GM12875 (cell line): ENCODE data around the gene ATM.

ENCODE experiments used
- H3K4me3 ChIP-seq: one replicate; pipeline ENCODE4 v1.5.1; 2011; ENCODE audit warnings: low read depth, low read length, control low read depth
- CTCF ChIP-seq: IDR thresholded peaks from 2 replicates; pipeline ENCODE4 v1.5.1; 2011; ENCODE audit warnings: low read depth, mild to moderate bottlenecking, control low read depth, inconsistent platforms, low read length, moderate library complexity, borderline replicate concordance; ENCODE audit not compliant: insufficient read depth

ATM gene

GRCh38 chr11:108222574-108223347, at the start of gene ATM, which contains the start of gene NPAT:
Gene ATM (plus strand): TSS chr11:108223067. CDS start chr11:108227625, 4,558 bp downstream.
Gene NPAT (minus strand): TSS chr11:108222638. CDS start chr11:108222536, 102 bp downstream.
- peak within 1 kb of the TSS; percentile 98 for H3K4me3 ChIP-seq
- peak; percentile 88 for TF ChIP-seq CTCF

GRCh38 chr11:108177570-108177969, 45.3 kb upstream of the ATM start:
- TF ChIP-seq CTCF = no peak
- no peak overlapping the region for H3K4me3 ChIP-seq

- TF ChIP-seq CTCF = no peak
- H3K4me3 ChIP-seq = no peak overlapping the region
Observed at GRCh38 chr11:108193725-108194124, 29.1 kb upstream of the ATM start.

GRCh38 chr11:108196901-108197300, 26.0 kb upstream of the ATM start:
- TF ChIP-seq CTCF = no peak
- no peak overlapping the region for H3K4me3 ChIP-seq

GRCh38 chr11:108197351-108197750, 25.5 kb upstream of the ATM start:
- no peak for TF ChIP-seq CTCF
- no peak overlapping the region for H3K4me3 ChIP-seq

- TF ChIP-seq CTCF = no peak
- no peak overlapping the region for H3K4me3 ChIP-seq
Observed at GRCh38 chr11:108198833-108199232, 24.0 kb upstream of the ATM start.
